ENCODE data around the gene ENG.

DNA sequence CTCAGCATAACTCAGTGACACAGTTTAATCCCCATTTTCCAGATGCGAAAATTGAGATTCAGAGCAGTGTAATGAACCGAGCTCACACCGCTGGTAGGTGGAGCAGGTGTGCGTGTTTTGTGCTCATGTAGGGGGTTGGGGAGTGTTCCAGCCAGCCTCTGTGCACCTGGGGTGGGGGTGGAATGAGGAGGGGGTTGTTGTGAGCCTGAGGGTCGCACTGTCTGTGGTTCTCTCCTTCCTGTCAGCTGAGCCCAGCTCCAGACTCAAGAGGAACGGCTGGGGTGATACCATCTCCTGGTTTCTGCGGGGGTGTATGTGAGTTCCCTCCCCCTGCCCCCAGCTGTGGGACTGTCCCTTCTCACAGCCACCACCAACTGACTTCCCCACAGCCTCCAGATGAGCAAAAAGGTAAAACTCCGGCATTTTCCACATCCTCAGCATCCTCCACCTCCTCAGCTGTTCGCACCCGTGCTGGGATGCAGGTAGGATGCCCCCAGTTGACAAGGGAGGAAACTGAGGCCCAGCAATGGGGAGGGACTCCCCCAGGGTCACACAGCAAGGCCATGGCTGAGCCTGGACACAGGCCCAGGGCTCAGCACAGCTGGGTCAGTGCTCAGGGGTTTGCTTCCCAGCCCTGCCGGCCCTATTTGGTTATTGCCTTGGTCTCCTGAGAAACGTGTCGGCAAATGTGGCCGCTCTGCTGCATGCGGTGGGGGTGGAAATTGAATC, 78.1 kb downstream of the ENG start:
- TF ChIP-seq EZH2 (IDR thresholded peaks at IDR 0.05; ENCODE audit: borderline replicate concordance, low read depth, low read length, poor library complexity, severe bottlenecking): no peak
- TF ChIP-seq, protein P1, sequence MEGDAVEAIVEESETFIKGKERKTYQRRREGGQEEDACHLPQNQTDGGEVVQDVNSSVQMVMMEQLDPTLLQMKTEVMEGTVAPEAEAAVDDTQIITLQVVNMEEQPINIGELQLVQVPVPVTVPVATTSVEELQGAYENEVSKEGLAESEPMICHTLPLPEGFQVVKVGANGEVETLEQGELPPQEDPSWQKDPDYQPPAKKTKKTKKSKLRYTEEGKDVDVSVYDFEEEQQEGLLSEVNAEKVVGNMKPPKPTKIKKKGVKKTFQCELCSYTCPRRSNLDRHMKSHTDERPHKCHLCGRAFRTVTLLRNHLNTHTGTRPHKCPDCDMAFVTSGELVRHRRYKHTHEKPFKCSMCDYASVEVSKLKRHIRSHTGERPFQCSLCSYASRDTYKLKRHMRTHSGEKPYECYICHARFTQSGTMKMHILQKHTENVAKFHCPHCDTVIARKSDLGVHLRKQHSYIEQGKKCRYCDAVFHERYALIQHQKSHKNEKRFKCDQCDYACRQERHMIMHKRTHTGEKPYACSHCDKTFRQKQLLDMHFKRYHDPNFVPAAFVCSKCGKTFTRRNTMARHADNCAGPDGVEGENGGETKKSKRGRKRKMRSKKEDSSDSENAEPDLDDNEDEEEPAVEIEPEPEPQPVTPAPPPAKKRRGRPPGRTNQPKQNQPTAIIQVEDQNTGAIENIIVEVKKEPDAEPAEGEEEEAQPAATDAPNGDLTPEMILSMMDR (conservative IDR thresholded peaks at IDR 0.05; ENCODE audit: low read depth, low read length): no peak

All from A673 (cell line).